ENCODE results near the gene IGSF21.

DNA sequence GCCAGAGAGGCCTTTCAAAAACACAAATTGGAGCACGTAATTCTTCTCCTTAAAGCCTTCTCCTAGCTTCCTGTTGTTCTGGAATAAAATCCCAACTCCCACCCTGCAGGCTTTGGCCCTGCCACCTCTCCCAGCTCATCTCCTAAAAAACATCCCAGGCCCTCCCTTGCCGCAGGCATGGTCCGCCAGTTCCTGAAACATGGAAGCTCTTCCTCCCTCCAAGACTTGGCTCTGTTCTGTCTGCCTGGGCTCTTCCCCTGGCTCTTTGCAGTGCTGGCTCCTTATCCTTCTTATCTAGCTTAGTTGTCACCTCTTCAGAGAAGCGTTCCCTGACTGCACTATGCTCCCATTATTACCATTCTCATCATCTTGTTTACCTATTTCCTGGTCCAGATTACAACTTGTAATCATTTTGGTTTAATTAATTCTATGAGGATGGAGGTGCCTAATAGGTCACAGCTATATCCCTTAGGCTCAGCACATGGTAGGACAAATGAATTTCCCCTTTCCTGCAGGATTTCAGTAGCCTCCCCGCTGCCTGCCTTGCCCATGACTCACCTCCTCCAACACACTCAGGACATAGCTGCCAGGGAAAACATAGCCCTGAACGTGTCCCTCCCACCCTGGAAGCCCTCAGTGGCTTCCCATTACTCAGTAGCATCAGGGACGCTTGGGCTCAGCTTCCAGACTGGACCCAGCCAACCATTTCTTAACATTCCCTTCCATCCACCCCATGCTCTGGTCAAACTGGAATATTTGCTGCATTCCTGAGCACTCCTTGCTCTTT, 15.7 kb upstream of the IGSF21 start:
- TF ChIP-seq GATA2 (IDR thresholded peaks at IDR 0.05; ENCODE audit: low read depth, low read length) = no peak
- no peak for TF ChIP-seq GATA3 (IDR thresholded peaks at IDR 0.05; ENCODE audit: low read depth, low read length)

Data from SH-SY5Y (cell line).